Stimulated activated CD8-positive, alpha-beta memory T cell treated with anti-CD3 and anti-CD28 coated beads, Interleukin-12 subunit alpha, Interleukin-12 subunit beta, amount 100 ng/mL, for 24 hours (primary cell): ENCODE measurements around the gene SERPINA5.
"Not testable (repeated sequence)": the region's sequence is repeated elsewhere in the genome, so short reads cannot be mapped to it uniquely, and the experiment has no call there.

ENCODE experiments used
- DNase-seq: peaks from one replicate; pipeline ENCODE4 v3.0.0-alpha.2; 2020; ENCODE audit errors: extremely low read depth

Gene SERPINA5

GRCh38 chr14:94573475-94574277, 7.5 kb upstream of the SERPINA5 start:
- DNase-seq: no peak

DNA sequence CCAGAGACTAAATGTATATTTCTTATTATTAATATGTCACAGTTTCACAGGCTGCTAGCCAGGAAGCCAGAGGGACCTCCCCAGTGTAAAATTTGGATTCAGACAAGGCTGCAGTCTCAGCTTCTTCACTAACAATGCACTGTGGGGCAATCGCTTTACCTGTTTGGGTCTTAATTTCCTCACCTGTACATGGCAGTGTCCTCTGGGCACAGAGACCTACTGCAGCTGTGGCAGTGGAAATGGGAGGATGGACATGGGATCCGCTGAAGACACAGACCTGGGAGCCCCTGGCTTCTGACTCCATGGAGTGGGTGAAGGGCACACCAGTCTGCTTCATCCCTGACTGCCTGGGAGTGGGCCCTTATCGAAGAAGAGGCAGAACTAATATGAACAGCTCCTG, 6.9 kb upstream of the SERPINA5 start:
- no peak for DNase-seq

- DNase-seq: no peak
Observed at GRCh38 chr14:94575730-94576585, 5.3 kb upstream of the SERPINA5 start.

DNA sequence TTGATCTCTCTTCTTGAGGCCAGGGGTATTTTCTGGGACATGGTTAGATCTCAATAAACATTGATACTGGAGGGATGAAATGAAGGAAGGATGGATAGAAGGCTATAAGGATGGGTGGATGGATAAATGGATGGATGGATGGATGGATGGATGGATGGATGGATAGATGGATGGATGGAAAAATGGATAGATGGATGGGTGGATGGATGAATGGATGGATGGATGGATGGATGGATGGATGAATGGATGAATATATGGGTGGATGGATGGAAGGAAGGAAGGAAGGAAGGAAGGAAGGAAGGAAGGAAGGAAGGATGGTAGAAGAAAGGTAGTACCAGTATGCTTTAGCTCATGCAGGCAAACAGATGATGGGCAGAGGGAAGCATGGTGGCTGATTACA, 3.8 kb upstream of the SERPINA5 start:
- not testable (repeated sequence) for DNase-seq

GRCh38 chr14:94578712-94579111, 2.5 kb upstream of the SERPINA5 start:
- no peak for DNase-seq

DNA sequence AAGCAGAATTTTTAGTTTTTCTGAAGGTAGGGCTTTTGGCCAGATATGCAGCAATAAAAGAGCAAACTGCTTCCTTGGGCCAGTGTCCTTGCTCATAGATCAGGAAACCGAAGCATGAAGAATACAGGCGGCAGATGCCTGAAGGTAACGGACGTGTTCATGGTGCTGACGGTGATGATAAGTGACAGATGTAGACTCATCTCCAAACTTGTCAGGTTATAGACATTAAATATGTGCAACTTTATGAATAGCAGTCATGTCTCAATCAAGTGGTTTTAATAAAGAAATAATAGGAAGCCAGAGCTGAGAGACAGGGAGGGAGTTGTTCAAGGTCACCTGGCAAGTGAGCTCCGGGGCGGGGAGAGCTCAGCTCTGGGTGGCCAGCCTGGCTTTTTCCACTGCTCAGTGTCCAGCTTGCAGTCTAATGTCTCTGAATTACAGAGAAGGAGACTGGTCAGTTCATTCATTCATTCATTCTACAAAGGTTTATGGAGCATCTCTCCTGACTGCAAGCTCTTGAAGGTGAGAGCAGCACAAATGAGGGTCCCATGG, 1.0 kb downstream of the SERPINA5 start:
- no peak for DNase-seq

GRCh38 chr14:94582851-94583250, 1.6 kb downstream of the SERPINA5 start:
- no peak for DNase-seq

GRCh38 chr14:94583557-94583956, 2.3 kb downstream of the SERPINA5 start:
- DNase-seq: no peak

DNA sequence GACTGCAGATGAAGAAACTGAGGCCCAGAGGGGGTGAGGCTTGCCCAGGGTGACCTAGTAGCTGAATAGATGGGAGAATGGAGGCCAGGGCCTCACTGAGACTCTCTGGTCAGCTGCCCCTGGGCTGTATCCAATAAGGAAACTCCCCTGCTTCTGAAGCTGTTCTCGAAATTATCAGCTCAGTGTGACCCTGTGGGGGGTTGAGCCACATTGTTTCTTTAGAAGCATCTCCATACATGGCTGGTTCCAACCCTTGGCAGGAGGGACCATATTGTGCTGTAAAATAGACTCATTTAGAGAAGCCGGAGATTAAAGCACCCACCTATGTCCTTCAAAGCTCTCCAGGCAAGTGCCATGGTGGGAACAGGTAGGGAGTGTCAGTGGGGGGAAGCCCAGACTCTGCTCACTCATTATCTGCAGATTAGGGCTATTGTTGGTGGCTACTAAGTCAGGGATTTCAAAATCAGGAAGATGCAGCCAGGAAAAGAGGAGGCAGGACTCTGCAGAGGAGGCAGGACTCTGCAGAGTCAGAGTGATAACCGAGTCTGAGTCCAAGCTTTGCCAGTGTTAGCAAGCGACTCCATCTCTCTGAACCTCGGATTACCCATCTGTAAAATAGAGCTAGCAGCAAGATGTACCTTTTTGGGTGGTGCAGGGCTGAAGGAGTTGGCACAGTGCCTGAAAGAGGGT, 3.5 kb downstream of the SERPINA5 start:
- DNase-seq: no peak

GRCh38 chr14:94586635-94587034, 5.4 kb downstream of the SERPINA5 start:
- no peak for DNase-seq

DNA sequence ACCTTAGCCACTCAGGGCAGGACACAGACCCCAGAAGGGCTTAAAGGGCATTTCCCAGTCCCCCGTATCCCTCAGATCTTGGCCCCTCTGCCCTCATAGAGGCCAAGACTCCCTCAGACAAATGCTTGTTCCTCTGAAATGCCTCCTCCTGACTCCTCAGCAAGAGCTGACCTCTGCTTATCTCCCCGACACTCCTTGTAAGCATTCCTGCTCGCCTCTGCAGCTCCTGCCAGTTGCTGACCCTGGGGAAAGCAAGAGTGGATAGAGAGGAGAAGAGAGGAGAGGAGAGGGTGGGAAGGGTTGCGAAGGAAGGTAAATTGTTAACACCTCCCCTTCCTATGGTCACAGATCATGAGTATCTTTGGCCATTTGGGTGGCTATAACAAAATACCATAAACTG, 7.1 kb downstream of the SERPINA5 start:
- DNase-seq: no peak

DNA sequence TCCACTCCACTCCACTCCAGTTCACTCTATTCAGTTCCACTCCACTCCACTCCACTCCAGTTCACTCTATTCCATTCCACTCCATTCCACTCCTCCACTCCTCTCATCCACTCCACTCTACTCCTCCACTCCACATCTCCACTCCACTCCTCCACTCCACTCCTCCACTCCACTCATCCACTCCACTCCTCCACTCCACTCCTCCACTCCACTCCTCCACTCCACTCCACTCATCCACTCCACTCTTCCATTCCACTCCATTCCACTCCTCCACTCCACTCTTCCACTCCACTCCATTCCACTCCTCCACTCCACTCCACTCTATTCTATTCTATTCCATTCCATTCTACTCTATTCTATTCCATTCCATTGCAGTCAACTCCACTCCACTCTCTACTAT, 9.8 kb downstream of the SERPINA5 start:
- DNase-seq: no peak

GRCh38 chr14:94591871-94592270, 10.6 kb downstream of the SERPINA5 start:
- DNase-seq: no peak

DNA sequence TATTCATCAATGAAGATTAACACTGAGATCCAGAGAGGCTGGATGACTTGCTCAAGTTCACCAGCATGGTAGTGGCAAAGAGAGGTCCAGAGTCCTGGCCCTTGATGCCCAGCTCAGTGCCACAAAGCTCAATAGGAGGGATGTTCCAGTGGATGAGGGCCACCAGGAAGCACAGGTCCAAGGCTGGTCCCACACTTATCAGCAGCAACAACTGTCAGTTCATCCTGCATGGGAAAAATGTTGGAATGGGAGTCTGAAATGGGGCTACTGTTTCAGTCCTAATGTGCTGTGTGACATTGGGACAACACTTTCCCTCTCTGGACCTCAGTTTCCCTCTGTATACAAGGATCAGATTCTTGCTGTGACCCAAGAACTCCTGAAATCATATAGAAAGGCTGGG, 11.2 kb downstream of the SERPINA5 start:
- DNase-seq: no peak

GRCh38 chr14:94593376-94593748, 12.1 kb downstream of the SERPINA5 start:
- no peak for DNase-seq

GRCh38 chr14:94593749-94594431, 12.7 kb downstream of the SERPINA5 start:
- no peak for DNase-seq

GRCh38 chr14:94594441-94594840, 13.2 kb downstream of the SERPINA5 start:
- no peak for DNase-seq

GRCh38 chr14:94595912-94596311, 14.7 kb downstream of the SERPINA5 start:
- no peak for DNase-seq

- DNase-seq: no peak
Observed at GRCh38 chr14:94596361-94596760, 15.1 kb downstream of the SERPINA5 start.

- DNase-seq: no peak
Observed at GRCh38 chr14:94597788-94598187, 16.6 kb downstream of the SERPINA5 start.

DNA sequence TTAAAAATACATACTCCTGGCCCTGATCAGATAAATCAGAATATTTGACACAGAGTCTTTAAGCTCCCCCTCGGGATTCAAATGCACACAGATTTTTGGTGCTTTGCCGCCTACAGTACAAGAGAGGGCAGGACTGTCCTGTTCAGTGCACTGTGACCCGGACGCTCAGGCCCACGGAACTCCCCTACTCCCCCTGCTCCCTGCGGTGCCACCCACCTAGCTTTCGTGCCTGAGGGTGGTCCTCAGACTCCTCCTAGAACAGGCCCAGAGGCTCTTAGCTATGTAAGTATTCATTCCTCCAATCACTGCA, 17.2 kb downstream of the SERPINA5 start:
- no peak for DNase-seq
